ENCODE results near the gene PHF2. TPM values are rescaled to one million over a fixed set of nuclear protein-coding genes. Genes with fewer than 3 reads are reported as not detected.

The PHF2 gene
- total and polyA plus RNA-seq, 2 experiments from 2014 or later, result 4.6 to 16.5 TPM

DNA sequence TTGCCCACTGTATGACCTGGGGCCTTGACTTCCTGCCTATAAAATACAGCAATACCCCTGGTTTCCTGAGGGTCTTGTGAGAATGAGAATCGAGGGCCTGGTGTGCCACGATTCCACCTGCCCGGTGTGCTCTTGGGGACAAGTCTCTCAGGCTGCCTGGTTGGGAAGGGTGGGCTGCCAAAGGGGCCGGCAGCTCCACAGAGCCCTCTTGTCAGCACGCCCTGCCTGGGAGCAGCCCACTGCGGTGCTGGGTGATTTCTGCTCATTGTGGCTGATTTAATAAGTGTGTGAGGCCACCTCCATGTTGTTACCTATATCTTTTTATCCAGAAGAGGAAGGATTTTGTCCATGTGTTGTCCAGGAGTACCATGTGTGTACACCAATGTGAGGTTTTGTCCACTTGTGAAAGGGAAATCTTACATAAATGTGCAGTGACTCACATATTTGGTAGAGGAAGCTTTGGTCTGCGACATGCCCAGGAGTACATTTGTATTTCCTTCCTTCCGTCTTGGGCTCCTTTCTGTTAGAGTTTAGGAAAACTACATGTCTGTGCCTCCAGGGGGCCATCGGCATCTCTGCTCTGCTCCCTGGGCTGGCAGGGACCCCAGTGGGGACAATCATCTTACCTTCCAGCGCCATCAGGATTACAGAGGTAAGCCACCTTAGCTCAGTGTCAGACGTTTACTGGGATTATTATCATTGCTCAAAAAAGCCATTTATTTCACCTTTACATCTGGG lies 108.6 kb downstream of the PHF2 start:
- H3K4me3 ChIP-seq, result no peak overlapping the region

DNA sequence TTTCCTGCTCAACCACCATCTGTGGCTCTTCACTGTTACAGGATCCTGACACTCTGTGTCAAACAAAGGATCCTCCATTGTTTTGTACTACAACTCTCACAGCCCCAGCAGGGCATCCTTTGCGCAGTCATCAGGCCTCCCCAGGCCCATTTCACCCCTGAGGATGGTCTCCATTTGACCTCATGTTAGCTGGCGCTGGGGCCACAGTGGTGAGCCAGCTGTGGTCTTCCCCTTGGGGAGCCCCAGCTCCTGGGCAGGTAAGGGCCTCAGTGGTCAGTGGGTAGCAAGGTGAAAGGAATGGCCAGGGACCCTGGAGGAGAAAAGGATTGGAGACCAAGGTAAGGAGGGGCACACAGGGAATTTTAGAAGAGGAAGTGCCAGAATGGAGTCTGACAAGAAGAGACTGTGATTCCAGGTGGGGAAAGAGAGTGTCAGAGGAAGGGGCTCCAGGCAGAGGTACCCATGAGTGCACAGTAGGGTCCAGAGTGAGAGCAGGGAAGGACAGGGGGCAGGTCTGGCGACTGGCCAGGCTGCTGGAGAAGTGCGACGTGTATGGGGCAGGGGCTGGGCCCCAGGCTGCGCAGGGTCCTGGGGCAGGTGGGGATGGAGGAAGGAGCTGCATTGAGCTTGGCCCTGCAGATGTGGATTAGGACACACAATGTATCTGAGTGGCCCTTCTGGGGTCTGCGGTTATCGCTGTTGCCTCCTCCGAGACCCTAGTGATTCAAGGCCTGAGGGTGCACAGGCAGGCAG lies 109.9 kb downstream of the PHF2 start:
- H3F3A ChIP-seq (ENCODE audit: insufficient read depth), result no peaks in the 10 kb centered on the region
- H3K79me2 ChIP-seq (ENCODE audit: insufficient read depth), result no peaks in the 10 kb centered on the region
- no peaks in the 10 kb centered on the region for H3K4me1 ChIP-seq (ENCODE audit: insufficient read depth)
- H4K20me1 ChIP-seq (ENCODE audit: insufficient read depth), result no peaks in the 10 kb centered on the region
- DNase-seq, result no peak
- no peak overlapping the region for H3K9ac ChIP-seq
- H3K9me2 ChIP-seq (ENCODE audit: insufficient read depth), result no peaks in the 10 kb centered on the region
- TF ChIP-seq EZH2phosphoT487 (IDR thresholded peaks at IDR 0.05; ENCODE audit: insufficient read depth, low read depth) (no peak), EZH2 (IDR thresholded peaks at IDR 0.05; ENCODE audit: insufficient read depth, poor library complexity, severe bottlenecking) (no peak)
- H3K4me3 ChIP-seq, result no peak overlapping the region
- 74 to 75% methylated on average over 9 of the region's 9 CpGs for WGBS, 2 experiments (ENCODE audit: low coverage in 1 of 2, low lambda C conversion rate in 2 of 2, missing lambda C conversion rate in 2 of 2)
- peaks cover 5% of the 10 kb centered on the region for H3K9me3 ChIP-seq (ENCODE audit: low read depth)
- no peaks in the 10 kb centered on the region for H3K36me3 ChIP-seq (ENCODE audit: low read depth)
- H2AFZ ChIP-seq, result no peak overlapping the region
- no peak overlapping the region for H3K4me2 ChIP-seq (ENCODE audit: unreplicated experiment)
- in situ Hi-C loops (cut with MboI), result loop anchor here (10.0 to 25.0 kb wide), 2 partner anchors 278 to 526 kb away; no protein-coding TSS in a partner anchor
- H3K27ac ChIP-seq, result no peak overlapping the region
- no peaks in the 10 kb centered on the region for H3K27me3 ChIP-seq (replicated peaks; ENCODE audit: insufficient read depth)

More for the DNA sequence above, 108.6 kb downstream of the PHF2 start:
- no peak for TF ChIP-seq EZH2phosphoT487 (IDR thresholded peaks at IDR 0.05; ENCODE audit: insufficient read depth, low read depth)
- TF ChIP-seq EZH2 (IDR thresholded peaks at IDR 0.05; ENCODE audit: insufficient read depth, poor library complexity, severe bottlenecking), result no peak
- no peak overlapping the region for H2AFZ ChIP-seq
- peak; percentile 29 for DNase-seq
- no peaks in the 10 kb centered on the region for H3K36me3 ChIP-seq (ENCODE audit: low read depth)
- 48 to 50% methylated on average over 11 of the region's 11 CpGs for WGBS, 2 experiments (ENCODE audit: low coverage in 1 of 2, low lambda C conversion rate in 2 of 2, missing lambda C conversion rate in 2 of 2)
- no peak overlapping the region for H3K9ac ChIP-seq
- H3K79me2 ChIP-seq (ENCODE audit: insufficient read depth), result no peaks in the 10 kb centered on the region
- H3K9me3 ChIP-seq (ENCODE audit: low read depth), result peaks cover 5% of the 10 kb centered on the region
- H3K4me2 ChIP-seq (ENCODE audit: unreplicated experiment), result no peak overlapping the region
- no peak overlapping the region for H3K27ac ChIP-seq
- H3F3A ChIP-seq (ENCODE audit: insufficient read depth), result no peaks in the 10 kb centered on the region
- no peaks in the 10 kb centered on the region for H3K27me3 ChIP-seq (replicated peaks; ENCODE audit: insufficient read depth)
- no peaks in the 10 kb centered on the region for H4K20me1 ChIP-seq (ENCODE audit: insufficient read depth)
- no peaks in the 10 kb centered on the region for H3K9me2 ChIP-seq (ENCODE audit: insufficient read depth)
- in situ Hi-C loops (cut with MboI), result loop anchor here (10.0 to 25.0 kb wide), 2 partner anchors 280 to 527 kb away; no protein-coding TSS in a partner anchor
- H3K4me1 ChIP-seq (ENCODE audit: insufficient read depth), result no peaks in the 10 kb centered on the region

DNA sequence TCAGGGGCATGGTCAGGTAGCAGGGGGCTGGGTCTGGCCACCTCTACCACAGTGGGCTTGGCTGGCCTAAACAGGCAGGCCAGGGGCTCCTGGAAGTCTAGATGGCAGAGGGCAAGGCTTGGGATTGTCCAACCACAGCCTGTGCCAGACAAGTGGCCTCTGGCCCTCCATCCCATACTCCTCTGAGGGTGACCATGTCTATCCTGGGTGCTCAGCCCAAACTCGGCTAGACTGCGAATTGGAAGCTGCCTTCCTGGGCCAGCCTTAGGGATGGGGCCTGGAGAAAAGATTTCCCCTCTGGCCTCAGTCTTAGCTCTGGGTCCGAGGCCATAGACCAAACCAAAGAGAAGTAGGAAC lies 110.5 kb downstream of the PHF2 start:
- Histone ChIP-seq H3K36me3 (ENCODE audit: low read depth) (no peaks in the 10 kb centered on the region), H4K20me1 (ENCODE audit: insufficient read depth) (no peaks in the 10 kb centered on the region), H3K79me2 (ENCODE audit: insufficient read depth) (no peaks in the 10 kb centered on the region), H3K27me3 (replicated peaks; ENCODE audit: insufficient read depth) (no peaks in the 10 kb centered on the region), H3K9me2 (ENCODE audit: insufficient read depth) (no peaks in the 10 kb centered on the region), H3F3A (ENCODE audit: insufficient read depth) (no peaks in the 10 kb centered on the region), H3K27ac (no peak overlapping the region), H3K9me3 (ENCODE audit: low read depth) (peaks cover 5% of the 10 kb centered on the region), H3K4me3 (no peak overlapping the region), H2AFZ (no peak overlapping the region), H3K4me1 (ENCODE audit: insufficient read depth) (no peaks in the 10 kb centered on the region), H3K4me2 (ENCODE audit: unreplicated experiment) (no peak overlapping the region), H3K9ac (no peak overlapping the region)
- in situ Hi-C loops (cut with MboI), result loop anchor here (10.0 to 25.0 kb wide), 2 partner anchors 278 to 525 kb away; no protein-coding TSS in a partner anchor
- 42 to 58% methylated on average over 3 of the region's 3 CpGs for WGBS, 2 experiments (ENCODE audit: low coverage in 1 of 2, low lambda C conversion rate in 2 of 2, missing lambda C conversion rate in 2 of 2)
- no peak for DNase-seq
- no peak for TF ChIP-seq EZH2 (IDR thresholded peaks at IDR 0.05; ENCODE audit: insufficient read depth, poor library complexity, severe bottlenecking)
- no peak for TF ChIP-seq EZH2phosphoT487 (IDR thresholded peaks at IDR 0.05; ENCODE audit: insufficient read depth, low read depth)

DNA sequence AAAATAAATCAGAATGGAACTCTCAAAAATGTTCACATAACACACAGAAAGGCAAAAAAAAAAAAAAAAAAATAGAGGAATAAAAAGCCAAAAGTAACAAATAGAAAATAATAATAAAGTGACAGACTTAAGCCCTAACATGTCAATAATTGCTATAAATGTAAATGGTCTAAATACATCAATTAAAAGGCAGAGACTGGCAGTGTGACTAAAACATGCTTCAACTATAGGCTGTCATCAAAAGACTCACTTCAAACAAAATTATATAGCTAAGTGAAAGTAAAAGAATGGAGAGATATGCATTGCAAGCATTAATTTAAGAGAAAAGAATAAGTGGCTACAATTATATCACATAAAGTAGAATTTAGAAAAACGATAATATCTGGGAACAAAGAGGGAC lies 114.2 kb downstream of the PHF2 start:
- Histone ChIP-seq H2AFZ (no peak overlapping the region), H3F3A (ENCODE audit: insufficient read depth) (no peaks in the 10 kb centered on the region), H3K79me2 (ENCODE audit: insufficient read depth) (no peaks in the 10 kb centered on the region), H3K4me2 (ENCODE audit: unreplicated experiment) (no peak overlapping the region), H3K27ac (no peak overlapping the region), H3K4me1 (ENCODE audit: insufficient read depth) (no peaks in the 10 kb centered on the region), H3K9ac (no peak overlapping the region), H3K36me3 (ENCODE audit: low read depth) (no peaks in the 10 kb centered on the region), H3K9me2 (ENCODE audit: insufficient read depth) (no peaks in the 10 kb centered on the region), H3K4me3 (no peak overlapping the region), H4K20me1 (ENCODE audit: insufficient read depth) (no peaks in the 10 kb centered on the region), H3K27me3 (replicated peaks; ENCODE audit: insufficient read depth) (no peaks in the 10 kb centered on the region), H3K9me3 (ENCODE audit: low read depth) (peaks cover 5% of the 10 kb centered on the region)
- DNase-seq, result no peak
- in situ Hi-C loops (cut with MboI), result loop anchor here (25.0 kb wide), 1 partner anchor 522 kb away; no protein-coding TSS in a partner anchor
- 40 to 44% methylated on average over 1 of the region's 1 CpG for WGBS, 2 experiments (ENCODE audit: low coverage in 1 of 2, low lambda C conversion rate in 2 of 2, missing lambda C conversion rate in 2 of 2)
- no peak for TF ChIP-seq EZH2phosphoT487 (IDR thresholded peaks at IDR 0.05; ENCODE audit: insufficient read depth, low read depth)
- TF ChIP-seq EZH2 (IDR thresholded peaks at IDR 0.05; ENCODE audit: insufficient read depth, poor library complexity, severe bottlenecking), result no peak
